Mesodermal cell (in vitro differentiated cells): ENCODE measurements around the gene NDUFB7. TPM values are rescaled to one million over a fixed set of nuclear protein-coding genes. Genes with fewer than 3 reads are reported as not detected.
"Not testable (repeated sequence)": the region's sequence is repeated elsewhere in the genome, so short reads cannot be mapped to it uniquely, and the experiment has no call there.

Source experiments
- H3K27ac ChIP-seq: 2 replicates; pipeline ENCODE4 v1.7.0; 2013; ENCODE audit warnings: mild to moderate bottlenecking, low read depth, low read length, moderate library complexity; ENCODE audit not compliant: severe bottlenecking
- H3K36me3 ChIP-seq: 2 replicates; pipeline ENCODE4 v1.7.1; 2013; ENCODE audit warnings: mild to moderate bottlenecking, low read length, moderate library complexity; ENCODE audit not compliant: control insufficient read depth, insufficient read depth
- H3K4me1 ChIP-seq: one replicate; pipeline ENCODE4 v1.7.1; 2013; ENCODE audit warnings: mild to moderate bottlenecking, low read length; ENCODE audit not compliant: insufficient read depth, control insufficient read depth, poor library complexity, severe bottlenecking
- H3K4me3 ChIP-seq: 2 replicates; pipeline ENCODE4 v1.7.0; 2013; ENCODE audit warnings: low read length, control low read depth, mild to moderate bottlenecking; ENCODE audit not compliant: insufficient read depth, poor library complexity, severe bottlenecking; ENCODE audit errors: extremely low read depth
- H3K9me3 ChIP-seq: 2 replicates; pipeline ENCODE4 v1.7.1; 2013; ENCODE audit warnings: mild to moderate bottlenecking, low read length, moderate library complexity; ENCODE audit not compliant: control insufficient read depth
- WGBS, 2 experiments: methylation state at CpG; one replicate each; pipeline ENCODE4 v1.1.5; 2013; ENCODE audit warnings: missing lambda C conversion rate in 2 of 2; ENCODE audit not compliant: insufficient coverage in 2 of 2; 5-methylcytosine and 5-hydroxymethylcytosine counted together
- polyA plus RNA-seq, 2 experiments: library from polyadenylated mRNA; stranded (reverse); fragments of 50-300 nt; gene quantifications; one replicate each; pipeline ENCODE4 v1.2.3, GENCODE V29; 2013

Gene NDUFB7
- 137 TPM for polyA plus RNA-seq (2013, experiment 1 of 2)
- 115 TPM for polyA plus RNA-seq (2013, experiment 2 of 2)

DNA sequence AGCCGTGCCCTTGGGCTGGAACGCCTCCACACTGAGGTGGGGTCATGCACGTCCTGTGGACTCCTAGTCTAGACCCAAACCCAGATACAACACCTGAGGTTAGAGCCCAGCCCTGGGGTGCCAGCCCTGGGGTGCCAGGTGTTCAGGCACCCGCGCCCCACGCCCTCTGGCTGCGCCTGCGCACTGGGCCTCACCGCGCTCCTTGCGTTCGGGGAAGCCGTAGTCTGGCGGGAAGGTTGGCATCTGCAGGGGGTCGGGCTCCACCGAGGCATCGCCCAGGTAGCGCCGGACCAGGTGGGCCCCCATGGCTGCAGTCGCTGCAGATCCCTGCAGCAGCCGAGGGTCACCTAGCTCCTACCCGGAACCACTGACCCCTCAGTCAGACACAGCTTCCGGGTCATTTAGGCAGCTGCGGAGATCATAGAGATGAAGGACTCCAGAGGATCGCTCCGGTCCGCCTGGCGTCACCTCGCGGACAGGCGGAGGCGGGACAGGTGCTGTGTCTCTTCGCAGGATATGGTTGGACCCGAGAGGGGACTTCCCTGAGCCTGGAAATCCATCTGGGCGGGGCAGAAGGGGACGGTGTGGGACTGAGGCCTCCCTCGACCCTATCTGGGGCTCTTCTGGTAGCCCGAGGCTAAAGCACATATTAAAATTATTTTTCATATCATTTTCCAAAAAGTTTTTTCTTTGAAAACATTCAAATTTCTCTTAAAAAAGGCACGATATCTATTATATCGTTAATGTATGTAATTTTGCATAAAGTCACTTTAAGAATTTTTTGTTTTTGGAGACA lies at the start of gene NDUFB7:
NDUFB7 (minus strand) TSS at position 372 of the 796 bp plus-strand sequence; CDS start at position 306, 66 bp downstream.
- 1% methylated on average over 31 to 33 of the region's 40 CpGs for WGBS, 2 experiments
- peaks cover 18% of the 10 kb centered on the region for H3K36me3 ChIP-seq
- peaks cover 11% of the 10 kb centered on the region for H3K4me1 ChIP-seq
- H3K9me3 ChIP-seq, result no peaks in the 10 kb centered on the region
- H3K4me3 ChIP-seq, result peak within 1 kb of the TSS; percentile 99
- H3K27ac ChIP-seq, result no peak within 1 kb of the TSS

DNA sequence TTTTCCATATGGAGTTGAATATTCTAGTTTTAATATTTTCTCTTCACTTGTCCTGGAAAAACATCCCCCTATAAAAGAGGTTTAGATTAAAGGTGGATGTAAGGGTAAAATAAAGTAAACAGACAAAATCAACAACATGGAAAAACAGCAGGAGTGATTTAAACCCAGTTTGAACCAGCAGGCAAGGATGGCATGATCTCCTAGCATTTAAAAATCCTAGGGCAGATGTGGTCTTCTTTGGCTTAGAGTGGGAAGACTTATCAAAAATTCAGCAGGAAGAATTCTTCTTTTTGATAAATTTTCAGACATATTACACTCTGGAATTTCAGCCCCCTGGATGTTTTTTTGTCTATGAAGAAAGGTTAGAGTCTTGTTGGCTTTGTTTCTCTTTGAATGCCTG lies 47.5 kb upstream of the NDUFB7 start:
- Histone ChIP-seq H3K9me3 (peaks cover 17% of the 10 kb centered on the region), H3K4me1 (no peaks in the 10 kb centered on the region), H3K27ac (no peak overlapping the region), H3K36me3 (no peaks in the 10 kb centered on the region), H3K4me3 (no peak overlapping the region)

DNA sequence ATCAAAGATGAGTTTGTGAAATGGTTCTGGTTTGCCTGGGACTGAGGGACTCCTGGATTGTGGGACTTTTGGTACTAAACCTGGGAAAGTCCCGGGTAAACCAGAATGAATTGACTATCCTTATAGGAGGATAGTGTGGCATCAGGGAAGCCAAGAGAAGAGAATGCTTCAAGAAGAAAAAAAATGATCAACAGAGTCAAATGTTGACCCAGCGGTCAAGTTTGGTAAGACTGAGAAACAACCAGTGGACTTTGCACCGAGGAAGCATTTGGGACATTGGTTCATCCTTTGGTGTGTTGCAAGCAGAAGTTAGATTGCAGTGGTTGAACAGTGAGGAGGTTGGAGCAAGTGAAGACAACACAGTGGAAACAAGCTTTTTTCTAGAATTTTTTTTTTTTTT lies 44.5 kb upstream of the NDUFB7 start:
- WGBS, 2 experiments, result 62 to 73% methylated on average over 3 of the region's 3 CpGs
- no peak overlapping the region for H3K4me3 ChIP-seq
- no peak overlapping the region for H3K27ac ChIP-seq
- no peaks in the 10 kb centered on the region for H3K4me1 ChIP-seq
- peaks cover 22% of the 10 kb centered on the region for H3K9me3 ChIP-seq
- H3K36me3 ChIP-seq, result no peaks in the 10 kb centered on the region

DNA sequence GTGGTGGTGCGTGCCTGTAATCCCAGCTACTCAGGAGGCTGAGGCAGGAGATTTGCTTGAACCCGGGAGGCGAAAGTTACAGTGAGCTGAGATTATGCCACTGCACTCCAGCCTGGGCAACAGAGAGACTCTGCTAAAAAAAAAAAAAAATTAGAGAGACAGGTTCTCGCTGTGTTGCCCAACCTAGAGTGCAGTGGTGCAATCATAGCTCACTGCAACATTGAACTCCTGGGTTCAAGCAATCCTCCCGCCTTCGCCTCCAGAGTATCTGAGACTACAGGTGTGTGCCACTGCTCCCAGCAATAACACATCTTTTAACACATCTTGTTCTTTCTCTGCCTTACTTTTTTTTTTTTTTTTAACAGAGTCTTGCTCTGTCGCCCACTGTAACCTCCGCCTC lies 43.8 kb upstream of the NDUFB7 start:
- peaks cover 22% of the 10 kb centered on the region for H3K9me3 ChIP-seq
- 88 to 95% methylated on average over 6 of the region's 8 CpGs for WGBS, 2 experiments

DNA sequence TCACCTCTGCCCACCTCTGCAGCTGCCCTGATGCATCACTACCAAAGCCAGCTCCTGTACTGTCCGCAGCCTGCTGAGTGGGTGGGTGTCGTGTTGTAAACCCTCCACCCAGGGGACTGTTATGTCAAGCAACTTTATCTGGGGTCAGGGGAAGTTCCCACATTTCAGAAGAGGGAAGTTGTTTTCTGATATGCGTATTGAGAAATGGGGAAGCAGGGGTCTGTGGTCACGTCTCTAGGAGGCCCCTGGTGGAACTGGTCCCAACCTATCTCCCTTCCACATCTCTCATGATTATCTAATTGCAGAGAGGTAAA lies 42.2 kb upstream of the NDUFB7 start:
- H3K9me3 ChIP-seq, result peaks cover 17% of the 10 kb centered on the region
- WGBS, 2 experiments, result 40% methylated on average over 1 of the region's 4 CpGs; no CpG with 5 or more reads in 1 of the 2 experiments
- H3K36me3 ChIP-seq, result no peaks in the 10 kb centered on the region
- H3K4me1 ChIP-seq, result no peaks in the 10 kb centered on the region
- H3K27ac ChIP-seq, result no peak overlapping the region
- no peak overlapping the region for H3K4me3 ChIP-seq

More for the DNA sequence above, 43.8 kb upstream of the NDUFB7 start:
- Histone ChIP-seq H3K4me1 (no peaks in the 10 kb centered on the region), H3K36me3 (no peaks in the 10 kb centered on the region), H3K27ac (no peak overlapping the region), H3K4me3 (no peak overlapping the region)

DNA sequence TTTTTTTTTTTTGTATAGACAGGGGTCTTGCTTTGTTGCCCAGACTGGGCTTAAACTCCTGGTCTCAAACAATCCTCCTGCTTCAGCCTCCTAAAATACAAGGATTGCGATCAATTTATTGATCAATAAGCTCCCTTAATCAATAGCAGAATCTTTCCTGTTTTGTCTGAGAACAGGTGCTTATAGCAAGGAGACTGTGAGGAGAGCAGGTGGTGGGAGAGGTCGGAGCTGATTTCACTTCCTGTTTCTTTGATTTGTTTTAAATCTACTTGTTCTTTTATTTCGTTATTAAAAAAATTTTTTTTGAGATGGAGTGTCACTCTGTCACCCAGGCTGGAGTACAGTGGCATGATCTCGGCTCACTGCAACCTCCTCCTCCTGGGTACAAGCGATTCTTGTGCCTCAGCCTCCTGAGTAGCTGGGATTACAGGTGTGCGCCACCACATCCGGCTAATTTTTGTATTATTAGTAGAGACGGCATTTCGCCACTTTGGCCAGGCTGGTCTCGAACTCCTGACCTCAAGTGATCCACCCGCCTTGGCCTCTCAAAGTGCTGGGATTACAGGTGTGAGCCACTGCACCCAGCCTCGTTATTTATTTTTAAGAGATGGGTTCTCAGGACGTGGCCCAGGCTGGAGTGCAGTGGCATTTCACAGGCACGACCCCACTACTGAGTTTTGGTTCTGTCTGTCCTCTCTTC lies 41.7 kb upstream of the NDUFB7 start:
- H3K4me3 ChIP-seq, H3K27ac ChIP-seq, H3K36me3 ChIP-seq, H3K4me1 ChIP-seq: not testable (repeated sequence)
- WGBS, 2 experiments, result 61 to 73% methylated on average over 10 to 13 of the region's 14 CpGs
- peaks cover 14% of the 10 kb centered on the region for H3K9me3 ChIP-seq

DNA sequence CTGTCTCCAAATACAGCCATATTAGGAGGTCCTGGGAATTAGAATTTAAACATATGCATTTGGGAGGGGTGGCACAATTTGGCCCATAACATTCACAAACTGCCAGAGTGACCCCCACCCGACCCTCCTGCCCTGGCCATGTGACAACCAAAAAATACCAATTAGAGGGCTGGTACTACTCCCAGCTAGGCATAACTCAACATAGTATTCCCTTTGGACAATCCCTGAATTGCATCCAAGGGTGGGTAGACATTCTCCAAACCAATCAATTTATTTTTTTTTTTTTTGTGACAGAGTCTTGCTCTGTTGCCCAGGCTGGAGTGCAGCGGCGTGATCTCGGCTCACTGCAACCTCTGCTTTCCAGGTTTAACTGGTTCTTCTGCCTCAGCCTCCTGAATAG lies 40.8 kb upstream of the NDUFB7 start:
- no peak overlapping the region for H3K4me3 ChIP-seq
- WGBS, 2 experiments, result 80 to 93% methylated on average over 4 of the region's 4 CpGs
- no peaks in the 10 kb centered on the region for H3K36me3 ChIP-seq
- peaks cover 18% of the 10 kb centered on the region for H3K9me3 ChIP-seq
- no peaks in the 10 kb centered on the region for H3K4me1 ChIP-seq
- no peak overlapping the region for H3K27ac ChIP-seq

DNA sequence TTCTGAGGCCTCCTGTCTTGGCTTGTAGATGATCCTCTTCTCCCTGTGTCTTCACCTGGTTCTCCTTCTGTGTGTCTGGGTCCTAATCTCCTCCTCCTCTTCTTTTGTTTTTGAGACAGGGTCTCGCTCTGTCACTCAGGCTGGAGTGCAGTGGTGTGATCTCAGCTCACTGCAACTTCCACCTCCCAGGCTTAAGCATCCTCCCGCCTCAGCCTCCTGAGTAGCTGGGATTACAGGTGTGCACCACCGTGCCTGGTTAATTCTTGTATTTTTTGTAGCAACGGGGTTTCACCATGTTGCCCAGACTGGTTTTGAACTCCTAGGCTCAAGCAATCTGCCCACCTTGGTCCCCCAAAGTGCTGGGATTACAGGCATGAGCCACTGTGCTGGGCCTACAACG lies 40.4 kb upstream of the NDUFB7 start:
- not testable (repeated sequence) for H3K27ac ChIP-seq, H3K36me3 ChIP-seq, H3K4me1 ChIP-seq, H3K4me3 ChIP-seq
- peaks cover 18% of the 10 kb centered on the region for H3K9me3 ChIP-seq
- WGBS, 2 experiments, result 54 to 56% methylated on average over 4 of the region's 5 CpGs

DNA sequence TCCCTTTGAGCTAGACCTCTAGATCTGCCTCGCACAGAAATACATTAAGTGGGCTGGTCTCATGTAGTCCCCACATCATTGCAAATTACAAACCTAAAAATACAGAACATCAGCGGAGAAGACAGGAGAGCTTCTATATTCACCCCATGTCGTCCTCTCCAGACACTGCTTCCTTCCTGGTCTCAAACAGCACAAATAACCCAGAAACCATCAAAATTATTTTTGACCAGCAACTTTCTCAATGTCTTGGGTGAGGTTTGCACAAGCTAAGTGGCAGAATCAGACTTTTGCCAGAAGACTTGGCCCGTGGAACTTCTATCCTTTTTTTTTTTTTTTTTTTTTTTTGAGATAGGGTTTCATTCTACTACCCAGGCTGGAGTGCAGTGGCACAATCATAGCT lies 39.2 kb upstream of the NDUFB7 start:
- Histone ChIP-seq H3K4me3 (no peak overlapping the region), H3K27ac (no peak overlapping the region), H3K9me3 (peaks cover 22% of the 10 kb centered on the region), H3K4me1 (no peaks in the 10 kb centered on the region), H3K36me3 (no peaks in the 10 kb centered on the region)
- WGBS, 2 experiments, result 67 to 73% methylated on average over 1 to 3 of the region's 4 CpGs

DNA sequence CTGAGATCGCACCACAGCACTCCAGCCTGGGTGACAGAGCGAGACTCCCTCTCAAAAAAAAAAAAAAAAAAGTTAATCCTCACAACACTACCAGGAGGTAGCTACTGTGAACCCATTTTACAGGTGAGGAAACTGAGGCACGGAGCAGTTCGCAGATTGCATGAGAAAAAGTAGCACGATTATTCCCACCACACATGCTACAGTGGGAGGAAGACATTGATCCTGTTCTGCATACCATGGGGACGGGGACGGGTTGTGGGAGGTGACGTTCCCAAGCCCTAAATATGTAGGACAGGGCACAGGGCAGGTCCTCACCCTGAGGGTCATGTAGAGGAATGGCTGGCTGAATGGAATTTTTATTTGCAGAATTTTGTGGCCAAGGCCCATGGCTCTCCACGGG lies 34.8 kb upstream of the NDUFB7 start:
- H3K36me3 ChIP-seq, result no peaks in the 10 kb centered on the region
- H3K27ac ChIP-seq, result no peak overlapping the region
- H3K4me1 ChIP-seq, result no peaks in the 10 kb centered on the region
- no peak overlapping the region for H3K4me3 ChIP-seq
- 74 to 77% methylated on average over 4 to 5 of the region's 9 CpGs for WGBS, 2 experiments
- H3K9me3 ChIP-seq, result peaks cover 22% of the 10 kb centered on the region

DNA sequence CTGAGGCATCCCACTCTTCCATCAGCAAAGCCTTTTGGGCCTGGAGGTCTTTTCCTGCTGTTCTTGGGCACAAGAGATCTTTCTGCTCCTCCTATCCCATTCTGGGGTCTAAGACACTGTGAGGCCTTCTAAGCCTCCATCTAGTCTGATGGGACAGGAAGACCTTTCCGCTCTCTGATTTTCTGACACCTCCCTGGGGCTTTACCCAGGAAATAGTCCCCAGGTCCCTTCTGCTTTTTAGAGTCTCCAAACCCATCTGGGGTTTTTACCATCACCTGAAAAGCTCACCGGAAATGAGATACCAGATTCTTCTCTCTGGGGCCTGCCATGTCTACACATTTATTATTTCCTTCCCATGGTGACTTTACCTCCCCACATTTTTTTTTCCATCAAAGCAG lies 32.1 kb upstream of the NDUFB7 start:
- Histone ChIP-seq H3K4me1 (no peaks in the 10 kb centered on the region), H3K36me3 (no peaks in the 10 kb centered on the region), H3K27ac (no peak overlapping the region), H3K4me3 (no peak overlapping the region), H3K9me3 (peaks cover 16% of the 10 kb centered on the region)
- 78 to 83% methylated on average over 2 of the region's 2 CpGs for WGBS, 2 experiments
